AG04450 (cell line): Measurements from ENCODE around the gene NKTR. TPM values are rescaled to one million over a fixed set of nuclear protein-coding genes. Genes with fewer than 3 reads are reported as not detected.

Source experiments
- CTCF ChIA-PET: fragments of 300-600, 350-600 bp; formaldehyde crosslinking; extraction: SDS; loops from one replicate; lab custom pipeline; 2022; ENCODE audit warnings: antibody characterized with exemption, inconsistent platforms; lab: Charles Lee
- POLR2A ChIA-PET: fragments of 350-600 bp; formaldehyde crosslinking; extraction: SDS; loops from one replicate; lab custom pipeline; 2021; ENCODE audit warnings: antibody characterized with exemption, inconsistent platforms; lab: Yijun Ruan, JAX
- DNase-seq: peaks from one replicate; pipeline ENCODE4 v3.0.0-alpha.2; 2011; ENCODE audit warnings: low read depth, low spot score
- H3K27ac ChIP-seq: one replicate; pipeline ENCODE4 v1.5.1; 2012; ENCODE audit warnings: low read depth, low read length, control low read depth
- H3K27me3 ChIP-seq: one replicate; pipeline ENCODE4 v1.6.0; 2012; ENCODE audit warnings: low read length; ENCODE audit not compliant: control insufficient read depth, insufficient read depth
- H3K4me3 ChIP-seq: 2 replicates; pipeline ENCODE4 v1.5.1; 2011; ENCODE audit warnings: mild to moderate bottlenecking, low read depth, low read length, control low read depth
- H3K9me3 ChIP-seq: 2 replicates; pipeline ENCODE4 v1.5.1; 2012; ENCODE audit warnings: low read length; ENCODE audit not compliant: control insufficient read depth, insufficient read depth
- polyA plus RNA-seq: library from polyadenylated mRNA; depleted of rRNA; stranded (reverse); fragments of >200 nt; gene quantifications from 2 replicates; pipeline ENCODE4 v1.2.3, GENCODE V29; 2011
- TF ChIP-seq, protein P1 (sequence below): IDR thresholded peaks from 2 replicates; pipeline ENCODE4 v1.5.1; 2011; ENCODE audit warnings: low read depth, low read length, control low read depth, inconsistent platforms

NKTR gene
- polyA plus RNA-seq, 1 experiment = 56.2 TPM

DNA sequence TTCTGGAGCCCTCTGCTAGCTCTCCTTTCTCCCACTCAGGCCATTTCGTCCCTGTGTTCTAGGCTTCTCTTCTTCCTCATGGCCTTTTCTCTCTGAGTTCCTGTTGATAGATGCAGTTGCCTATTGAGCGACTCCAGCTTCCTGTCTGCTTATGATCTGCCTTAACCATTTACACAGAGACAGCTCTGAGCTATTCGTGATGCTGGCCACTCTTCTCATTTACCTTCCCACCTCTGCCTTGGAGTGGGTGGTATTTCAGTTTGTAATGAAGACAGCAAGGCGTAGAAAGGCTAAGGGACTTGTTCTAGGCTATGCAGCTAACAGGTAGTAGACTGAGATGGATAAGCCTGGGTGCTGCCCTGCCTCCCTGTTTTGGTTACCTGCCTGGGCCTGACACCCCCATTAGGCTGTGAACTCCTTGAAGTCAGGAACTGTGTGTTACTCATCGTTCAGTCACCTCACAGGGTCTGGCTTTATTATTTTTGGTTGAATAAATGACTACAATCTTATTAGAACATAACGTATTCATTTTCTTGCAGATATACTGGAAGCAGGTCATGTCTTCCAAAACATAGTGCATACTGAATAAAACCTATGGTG, 40.4 kb downstream of the NKTR start:
- POLR2A ChIA-PET = no interaction called here
- TF ChIP-seq, protein P1, sequence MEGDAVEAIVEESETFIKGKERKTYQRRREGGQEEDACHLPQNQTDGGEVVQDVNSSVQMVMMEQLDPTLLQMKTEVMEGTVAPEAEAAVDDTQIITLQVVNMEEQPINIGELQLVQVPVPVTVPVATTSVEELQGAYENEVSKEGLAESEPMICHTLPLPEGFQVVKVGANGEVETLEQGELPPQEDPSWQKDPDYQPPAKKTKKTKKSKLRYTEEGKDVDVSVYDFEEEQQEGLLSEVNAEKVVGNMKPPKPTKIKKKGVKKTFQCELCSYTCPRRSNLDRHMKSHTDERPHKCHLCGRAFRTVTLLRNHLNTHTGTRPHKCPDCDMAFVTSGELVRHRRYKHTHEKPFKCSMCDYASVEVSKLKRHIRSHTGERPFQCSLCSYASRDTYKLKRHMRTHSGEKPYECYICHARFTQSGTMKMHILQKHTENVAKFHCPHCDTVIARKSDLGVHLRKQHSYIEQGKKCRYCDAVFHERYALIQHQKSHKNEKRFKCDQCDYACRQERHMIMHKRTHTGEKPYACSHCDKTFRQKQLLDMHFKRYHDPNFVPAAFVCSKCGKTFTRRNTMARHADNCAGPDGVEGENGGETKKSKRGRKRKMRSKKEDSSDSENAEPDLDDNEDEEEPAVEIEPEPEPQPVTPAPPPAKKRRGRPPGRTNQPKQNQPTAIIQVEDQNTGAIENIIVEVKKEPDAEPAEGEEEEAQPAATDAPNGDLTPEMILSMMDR = no peak
- CTCF ChIA-PET = no interaction called here
- no peak overlapping the region for H3K4me3 ChIP-seq
- H3K27ac ChIP-seq = no peak overlapping the region
- no peaks in the 10 kb centered on the region for H3K27me3 ChIP-seq
- H3K9me3 ChIP-seq = no peaks in the 10 kb centered on the region
- DNase-seq = no peak

DNA sequence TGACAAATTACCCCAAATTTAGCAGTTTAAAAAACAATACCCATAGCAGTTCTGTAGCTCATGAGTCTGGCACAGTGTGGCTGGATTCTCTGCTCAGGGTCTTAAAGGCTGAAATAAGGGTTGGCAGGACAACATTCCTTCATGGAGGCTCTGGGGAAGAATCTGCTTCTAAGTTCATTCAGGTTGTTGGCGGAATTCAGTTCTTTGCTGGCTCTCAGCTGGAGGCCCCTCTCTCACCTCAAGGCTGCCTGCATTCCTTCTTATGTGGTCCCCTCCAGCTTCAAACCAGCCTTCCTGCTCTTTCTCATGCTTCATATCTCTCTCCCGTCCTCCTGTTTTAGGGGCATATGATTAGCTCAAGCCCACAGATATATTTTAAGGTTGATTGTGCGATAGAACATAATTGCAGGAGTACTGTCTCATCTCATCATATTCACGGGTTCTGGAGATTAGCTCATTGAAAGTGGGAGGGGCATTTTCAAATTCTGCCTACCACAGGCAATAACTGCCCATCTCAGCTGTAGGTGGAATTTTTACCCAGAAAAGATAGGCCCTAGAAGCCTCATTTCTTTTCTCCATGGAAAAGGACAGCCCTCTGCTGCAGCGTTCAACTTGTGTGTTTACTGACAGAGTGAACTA, 47.5 kb downstream of the NKTR start:
- Histone ChIP-seq H3K27ac (no peak overlapping the region), H3K4me3 (no peak overlapping the region), H3K9me3 (no peaks in the 10 kb centered on the region), H3K27me3 (no peaks in the 10 kb centered on the region)
- ChIA-PET CTCF (interaction anchor here (0.6 to 1.7 kb wide), 4 partner anchors 35 to 132 kb away, joined by 3 to 5 read pairs (median 4); no protein-coding TSS in a partner anchor), POLR2A (interaction anchor here (1.4 kb wide), 1 partner anchor 48 kb away, joined by 7 read pairs; the partner anchor contains the start of gene NKTR)
- no peak for DNase-seq
- TF ChIP-seq, protein P1 = no peak

DNA sequence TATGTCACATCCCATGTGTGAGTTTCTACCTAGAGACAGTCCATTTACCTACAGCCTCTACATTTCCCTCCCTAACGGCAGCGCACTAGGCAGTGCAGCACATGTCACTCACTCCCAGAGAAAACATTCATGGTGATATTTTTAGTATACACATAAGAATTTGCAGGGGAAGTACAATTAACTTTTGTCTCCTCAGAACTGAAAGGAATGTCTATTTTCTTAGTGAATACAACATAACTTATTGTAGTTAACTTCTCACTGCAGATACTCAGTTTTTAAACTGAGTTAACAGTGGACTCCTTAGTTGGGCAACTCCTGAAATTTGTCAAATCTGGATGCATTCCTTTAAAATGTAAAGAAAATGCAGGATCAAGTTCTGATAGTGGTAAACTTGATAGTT, 48.5 kb downstream of the NKTR start:
- TF ChIP-seq, protein P1 = no peak
- Histone ChIP-seq H3K27ac (no peak overlapping the region), H3K27me3 (no peaks in the 10 kb centered on the region), H3K9me3 (no peaks in the 10 kb centered on the region; the same call in 1 of the 2 replicates), H3K4me3 (no peak overlapping the region)
- DNase-seq = no peak
- POLR2A ChIA-PET = no interaction called here
- CTCF ChIA-PET = interaction anchor here (0.8 to 1.7 kb wide), 2 partner anchors 96 to 131 kb away, joined by 3 to 5 read pairs; no protein-coding TSS in a partner anchor

- no peaks in the 10 kb centered on the region; the same call in 1 of the 2 replicates for H3K9me3 ChIP-seq
- no peak for DNase-seq
- TF ChIP-seq, protein P1 = no peak
- ChIA-PET POLR2A (no interaction called here), CTCF (no interaction called here)
- no peak overlapping the region for H3K4me3 ChIP-seq
- H3K27ac ChIP-seq = no peak overlapping the region
- no peaks in the 10 kb centered on the region for H3K27me3 ChIP-seq
Observed at GRCh38 chr3:42649783-42650182, 49.3 kb downstream of the NKTR start.
